ENCODE data around the gene PBX2. TPM values are rescaled to one million over a fixed set of nuclear protein-coding genes. Genes with fewer than 3 reads are reported as not detected.
"Not testable (repeated sequence)": the region's sequence is repeated elsewhere in the genome, so short reads cannot be mapped to it uniquely, and the experiment has no call there.

PBX2 gene
- total and polyA plus RNA-seq, 2 donors, result 44.1 to 62.2 TPM

DNA sequence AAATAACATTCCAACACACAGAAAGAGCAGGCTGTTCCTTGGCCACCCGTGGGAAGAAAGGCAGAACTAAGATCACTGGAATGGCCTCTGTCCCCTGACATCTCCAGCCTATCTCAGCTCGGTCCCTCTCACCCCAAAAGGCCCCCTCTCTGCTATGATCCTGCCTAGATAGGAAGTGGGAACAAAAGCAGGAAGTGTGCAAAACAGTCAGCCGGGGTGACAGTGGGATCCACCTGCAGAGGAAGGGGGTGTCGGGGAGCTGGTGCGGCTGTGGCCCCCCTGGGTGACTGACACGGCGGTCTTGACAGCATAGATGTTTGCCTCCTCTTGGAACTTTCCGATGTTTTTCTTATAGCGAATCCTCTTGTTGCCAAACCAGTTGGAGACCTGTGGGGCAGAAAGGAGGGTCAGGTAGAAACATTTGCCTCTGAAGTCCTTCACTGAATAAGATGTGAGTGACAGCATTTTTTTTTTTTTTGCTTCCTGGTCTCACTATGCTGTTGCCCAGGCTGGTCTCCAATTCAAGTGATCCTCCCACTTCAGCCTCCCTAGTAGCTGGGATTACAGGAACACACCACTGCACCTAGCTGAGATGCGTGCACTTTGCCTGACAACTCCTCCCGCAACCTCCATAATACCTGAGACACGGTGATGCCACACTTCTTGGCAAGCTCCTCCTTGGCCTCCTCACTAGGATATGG is 2.8 kb downstream of the PBX2 start:
- no peak for DNase-seq (ENCODE audit: extremely low spot score)
- 66% methylated on average over 12 of the region's 12 CpGs for WGBS
- Histone ChIP-seq H3K4me3 (ENCODE audit: low read depth, low read length) (no peak overlapping the region), H3K36me3 (ENCODE audit: insufficient read depth) (no peaks in the 10 kb centered on the region), H3K27ac (ENCODE audit: low read depth) (no peak overlapping the region), H3K4me1 (ENCODE audit: insufficient read depth) (no peaks in the 10 kb centered on the region)

DNA sequence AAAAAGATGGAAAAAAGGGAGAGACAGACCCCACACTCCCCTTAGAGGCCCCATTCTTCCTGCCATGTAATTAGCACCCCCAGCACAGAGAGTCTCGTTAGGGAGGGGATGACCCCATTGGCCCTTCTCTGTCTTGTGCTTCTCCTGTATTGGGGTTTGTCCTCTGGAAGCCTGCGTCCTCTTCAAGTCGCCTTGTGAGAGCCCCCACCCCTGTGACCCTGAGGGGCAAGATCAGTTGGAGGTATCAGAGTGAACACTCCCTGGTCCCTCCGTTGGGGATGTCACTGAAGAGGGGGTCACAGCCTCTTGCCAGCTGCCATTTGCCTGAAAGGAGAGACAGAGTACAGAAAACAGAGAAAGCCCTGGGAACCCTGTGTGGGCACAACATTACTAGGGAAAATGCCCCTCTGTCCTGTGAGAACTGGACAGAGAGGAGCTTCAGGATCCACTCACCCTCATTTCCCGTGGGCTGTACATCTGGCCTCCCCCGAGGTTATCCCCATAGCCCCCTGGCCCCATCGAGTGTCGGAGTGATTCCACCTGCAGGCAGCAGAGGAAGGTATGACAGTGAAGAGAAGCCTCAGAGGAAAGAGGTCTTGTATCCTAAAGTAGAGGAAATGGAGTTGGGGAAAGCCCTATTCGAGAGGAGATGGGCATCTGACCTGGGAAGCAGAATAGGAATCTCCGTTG is 3.7 kb downstream of the PBX2 start:
- WGBS, result 60% methylated on average over 10 of the region's 10 CpGs
- not testable (repeated sequence) for H3K4me3 ChIP-seq (ENCODE audit: low read depth, low read length); H3K27ac ChIP-seq (ENCODE audit: low read depth); H3K4me1 ChIP-seq (ENCODE audit: insufficient read depth); H3K36me3 ChIP-seq (ENCODE audit: insufficient read depth); DNase-seq (ENCODE audit: extremely low spot score)

DNA sequence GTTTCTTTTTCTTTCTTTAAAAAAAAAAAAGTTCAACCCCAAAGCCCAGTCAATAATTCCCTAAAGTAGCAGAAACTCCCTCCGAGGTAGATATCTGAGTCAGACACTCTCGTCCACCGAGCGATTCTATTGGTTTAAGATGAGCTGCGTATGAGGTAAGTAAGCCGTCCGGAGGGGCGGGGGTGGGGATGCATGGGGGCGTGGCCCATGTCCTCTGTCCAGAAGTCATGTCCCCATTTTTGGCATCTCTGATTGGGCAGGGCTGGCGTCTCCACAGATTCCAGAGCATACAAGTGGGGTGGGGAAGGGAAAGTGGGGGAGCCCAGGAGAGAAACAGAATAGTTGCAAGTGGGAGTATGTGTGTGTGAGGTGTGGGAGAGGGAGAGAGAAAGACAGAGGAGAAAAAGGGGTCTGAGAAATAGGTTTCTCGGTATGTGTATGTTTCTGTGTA is 4.3 kb downstream of the PBX2 start:
- H3K36me3 ChIP-seq (ENCODE audit: insufficient read depth); DNase-seq (ENCODE audit: extremely low spot score); H3K4me1 ChIP-seq (ENCODE audit: insufficient read depth); H3K27ac ChIP-seq (ENCODE audit: low read depth); H3K4me3 ChIP-seq (ENCODE audit: low read depth, low read length): not testable (repeated sequence)
- whole genome bisulfite sequencing, result 17% methylated on average over 11 of the region's 11 CpGs

DNA sequence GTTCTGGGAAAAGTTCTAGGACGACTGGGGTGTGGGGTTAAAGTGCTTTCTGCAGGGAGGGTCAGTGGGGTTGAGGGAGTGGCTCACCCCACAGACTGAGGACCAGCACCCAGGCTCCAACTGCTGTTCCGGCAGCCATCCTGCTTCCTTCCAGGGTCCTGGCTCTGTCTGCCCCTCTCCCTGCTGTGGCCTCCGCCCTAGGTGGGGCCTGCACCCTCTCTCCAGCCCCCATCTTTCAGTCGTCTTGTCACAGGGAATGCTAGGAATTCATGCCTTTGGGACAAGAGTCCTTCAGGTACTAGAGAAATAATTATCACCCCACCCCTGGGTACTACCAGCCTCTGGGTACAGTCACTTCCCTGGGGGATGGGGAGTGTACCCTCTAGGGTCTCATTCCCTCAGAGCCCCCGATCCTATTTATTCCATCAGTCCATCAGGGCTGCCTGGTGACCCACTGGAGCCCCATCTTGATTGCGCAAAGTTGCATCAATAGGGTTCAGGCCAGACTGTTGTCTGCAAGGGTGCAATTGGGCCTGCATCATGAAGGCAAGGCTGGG is 5.8 kb downstream of the PBX2 start, which contains the start of gene AGER:
TSS of gene AGER (minus strand) at position 170 of the 557 bp plus-strand sequence. CDS start at position 139, 31 bp downstream.
- no peak for DNase-seq (ENCODE audit: extremely low spot score)
- H3K27ac ChIP-seq (ENCODE audit: low read depth), result no peak within 1 kb of the TSS
- H3K4me3 ChIP-seq (ENCODE audit: low read depth, low read length), result no peak within 1 kb of the TSS
- H3K36me3 ChIP-seq (ENCODE audit: insufficient read depth), result no peaks in the 10 kb centered on the region
- 69% methylated on average over 6 of the region's 6 CpGs for WGBS
- no peaks in the 10 kb centered on the region for H3K4me1 ChIP-seq (ENCODE audit: insufficient read depth)

DNA sequence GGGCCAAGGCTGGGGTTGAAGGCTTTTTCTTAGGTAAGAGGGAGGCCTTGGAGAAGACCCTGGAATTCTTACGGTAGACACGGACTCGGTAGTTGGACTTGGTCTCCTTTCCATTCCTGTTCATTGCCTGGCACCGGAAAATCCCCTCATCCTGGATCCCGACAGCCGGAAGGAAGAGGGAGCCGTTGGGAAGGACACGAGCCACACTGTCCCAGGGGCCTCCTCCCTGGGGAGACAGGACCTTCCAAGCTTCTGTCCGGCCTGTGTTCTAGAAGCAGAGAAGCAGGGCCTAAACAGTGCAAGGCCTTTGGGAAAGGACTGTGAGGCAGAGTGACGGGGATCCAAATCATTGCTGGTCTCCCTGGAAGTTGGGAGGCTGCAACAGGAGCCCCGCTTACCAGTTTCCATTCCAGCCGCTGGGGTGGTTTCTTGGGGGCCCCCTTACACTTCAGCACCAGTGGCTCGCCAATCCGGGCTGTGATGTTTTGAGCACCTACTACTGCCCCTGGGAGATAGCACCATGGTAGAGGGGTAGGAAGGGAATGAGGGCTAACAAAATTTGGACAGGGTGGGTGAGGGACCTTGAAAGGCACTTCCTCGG is 6.4 kb downstream of the PBX2 start:
- H3K36me3 ChIP-seq (ENCODE audit: insufficient read depth), result no peaks in the 10 kb centered on the region

DNA sequence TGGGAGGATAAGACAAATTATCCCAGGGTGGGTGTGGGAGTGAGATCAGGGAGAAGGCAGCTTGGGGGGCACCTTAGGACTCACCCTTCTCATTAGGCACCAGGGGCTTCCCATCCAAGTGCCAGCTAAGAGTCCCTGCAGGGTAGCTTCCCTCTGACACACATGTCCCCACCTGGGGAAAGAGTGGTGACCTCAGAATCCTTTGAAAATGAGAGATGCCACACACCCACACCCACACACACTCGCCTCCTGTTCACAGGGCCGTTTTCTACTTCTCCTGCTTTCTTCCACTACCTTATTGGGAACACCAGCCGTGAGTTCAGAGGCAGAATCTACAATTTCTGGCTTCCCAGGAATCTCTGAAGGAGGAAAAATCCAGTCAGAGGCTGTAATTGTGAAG is 7.0 kb downstream of the PBX2 start:
- Histone ChIP-seq H3K4me1 (ENCODE audit: insufficient read depth) (no peaks in the 10 kb centered on the region), H3K36me3 (ENCODE audit: insufficient read depth) (no peaks in the 10 kb centered on the region), H3K27ac (ENCODE audit: low read depth) (no peak overlapping the region), H3K4me3 (ENCODE audit: low read depth, low read length) (no peak overlapping the region)
- DNase-seq (ENCODE audit: extremely low spot score), result no peak
- WGBS, result 86% methylated on average over 3 of the region's 3 CpGs

More for the DNA sequence above, 6.4 kb downstream of the PBX2 start:
- no peak for DNase-seq (ENCODE audit: extremely low spot score)
- H3K27ac ChIP-seq (ENCODE audit: low read depth), result no peak overlapping the region
- 82% methylated on average over 15 of the region's 15 CpGs for WGBS
- H3K4me3 ChIP-seq (ENCODE audit: low read depth, low read length), result no peak overlapping the region
- no peaks in the 10 kb centered on the region for H3K4me1 ChIP-seq (ENCODE audit: insufficient read depth)

DNA sequence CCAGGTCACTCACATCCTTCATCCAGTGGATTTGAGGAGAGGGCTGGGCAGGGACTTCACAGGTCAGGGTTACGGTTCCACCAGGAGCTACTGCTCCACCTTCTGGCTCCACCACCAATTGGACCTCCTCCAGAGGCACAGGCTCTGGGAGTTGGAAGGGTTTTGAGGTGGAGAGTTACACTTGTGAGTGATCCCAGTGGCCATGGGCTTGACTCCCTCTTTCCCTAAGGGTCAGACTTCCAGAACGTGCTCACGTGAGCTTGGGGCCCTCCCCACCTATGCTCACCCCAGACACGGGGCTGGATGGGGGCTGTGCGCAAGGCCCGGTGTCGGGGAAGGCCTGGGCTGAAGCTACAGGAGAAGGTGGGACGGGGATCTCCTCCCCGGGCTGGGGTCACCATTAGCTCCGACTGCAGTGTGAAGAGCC is 7.4 kb downstream of the PBX2 start:
- DNase-seq (ENCODE audit: extremely low spot score), result no peak
- Histone ChIP-seq H3K4me3 (ENCODE audit: low read depth, low read length) (no peak overlapping the region), H3K27ac (ENCODE audit: low read depth) (no peak overlapping the region), H3K4me1 (ENCODE audit: insufficient read depth) (no peaks in the 10 kb centered on the region), H3K36me3 (ENCODE audit: insufficient read depth) (no peaks in the 10 kb centered on the region)
- WGBS, result 86% methylated on average over 10 of the region's 10 CpGs

DNA sequence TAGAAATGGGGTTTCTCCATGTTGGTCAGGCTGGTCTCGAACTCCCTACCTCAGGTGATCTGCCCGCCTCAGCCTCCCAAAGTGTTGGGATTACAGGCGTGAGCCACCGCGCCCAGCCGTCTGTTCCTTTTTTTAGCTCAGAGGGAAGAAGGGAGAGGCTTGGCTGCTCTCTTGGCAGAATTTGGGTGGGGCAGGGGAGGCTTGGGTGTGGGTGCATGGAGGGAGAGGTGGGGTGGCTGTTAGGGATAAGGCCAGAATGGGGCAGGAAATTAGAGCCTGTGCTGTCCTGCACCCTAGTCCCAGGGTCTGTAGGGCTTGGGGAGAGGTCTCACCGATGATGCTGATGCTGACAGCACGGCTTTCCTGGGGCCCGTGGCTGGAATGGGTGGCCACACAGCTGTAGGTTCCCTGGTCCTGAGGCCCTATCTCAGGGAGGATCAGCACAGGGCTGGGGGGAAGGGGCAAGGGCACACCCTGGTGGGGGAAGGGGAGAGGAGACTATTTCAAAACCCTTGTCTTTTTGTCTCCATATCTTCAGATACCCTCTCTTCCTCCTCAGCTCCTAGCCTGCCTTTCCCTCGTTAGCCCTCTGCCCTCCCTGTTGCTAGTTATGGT is 8.0 kb downstream of the PBX2 start:
- H3K36me3 ChIP-seq (ENCODE audit: insufficient read depth), result no peaks in the 10 kb centered on the region
- H3K27ac ChIP-seq (ENCODE audit: low read depth), result no peak overlapping the region
- H3K4me3 ChIP-seq (ENCODE audit: low read depth, low read length), result no peak overlapping the region
- no peaks in the 10 kb centered on the region for H3K4me1 ChIP-seq (ENCODE audit: insufficient read depth)
- WGBS, result 83% methylated on average over 10 of the region's 10 CpGs
- no peak for DNase-seq (ENCODE audit: extremely low spot score)

DNA sequence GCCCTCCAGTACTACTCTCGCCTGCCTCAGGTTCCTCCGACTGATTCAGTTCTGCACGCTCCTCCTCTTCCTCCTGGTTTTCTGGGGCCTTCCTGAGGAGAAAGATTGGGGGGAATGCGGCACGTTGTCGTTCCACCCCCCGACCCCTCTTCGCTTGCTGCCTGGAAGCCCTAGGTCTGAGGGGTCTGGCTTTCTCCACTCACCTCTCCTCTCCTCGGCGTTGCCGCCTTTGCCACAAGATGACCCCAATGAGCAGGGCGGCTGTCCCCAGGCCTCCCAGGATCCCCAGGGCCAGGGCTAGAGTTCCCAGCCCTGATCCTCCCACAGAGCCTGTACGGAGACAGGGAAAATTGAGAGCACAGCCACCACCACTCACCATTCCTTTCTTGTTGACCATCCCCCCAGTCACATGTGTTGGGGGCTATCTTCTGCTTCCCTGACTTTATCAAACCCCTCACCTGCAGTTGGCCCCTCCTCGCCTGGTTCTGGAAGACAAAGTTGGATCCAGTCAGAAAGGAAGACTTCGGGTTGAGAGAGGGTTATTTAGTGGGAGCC is 8.8 kb downstream of the PBX2 start:
- Histone ChIP-seq H3K36me3 (ENCODE audit: insufficient read depth) (no peaks in the 10 kb centered on the region), H3K4me3 (ENCODE audit: low read depth, low read length) (no peak overlapping the region), H3K4me1 (ENCODE audit: insufficient read depth) (no peaks in the 10 kb centered on the region), H3K27ac (ENCODE audit: low read depth) (no peak overlapping the region)
- DNase-seq (ENCODE audit: extremely low spot score), result no peak
- 88% methylated on average over 15 of the region's 15 CpGs for WGBS

DNA sequence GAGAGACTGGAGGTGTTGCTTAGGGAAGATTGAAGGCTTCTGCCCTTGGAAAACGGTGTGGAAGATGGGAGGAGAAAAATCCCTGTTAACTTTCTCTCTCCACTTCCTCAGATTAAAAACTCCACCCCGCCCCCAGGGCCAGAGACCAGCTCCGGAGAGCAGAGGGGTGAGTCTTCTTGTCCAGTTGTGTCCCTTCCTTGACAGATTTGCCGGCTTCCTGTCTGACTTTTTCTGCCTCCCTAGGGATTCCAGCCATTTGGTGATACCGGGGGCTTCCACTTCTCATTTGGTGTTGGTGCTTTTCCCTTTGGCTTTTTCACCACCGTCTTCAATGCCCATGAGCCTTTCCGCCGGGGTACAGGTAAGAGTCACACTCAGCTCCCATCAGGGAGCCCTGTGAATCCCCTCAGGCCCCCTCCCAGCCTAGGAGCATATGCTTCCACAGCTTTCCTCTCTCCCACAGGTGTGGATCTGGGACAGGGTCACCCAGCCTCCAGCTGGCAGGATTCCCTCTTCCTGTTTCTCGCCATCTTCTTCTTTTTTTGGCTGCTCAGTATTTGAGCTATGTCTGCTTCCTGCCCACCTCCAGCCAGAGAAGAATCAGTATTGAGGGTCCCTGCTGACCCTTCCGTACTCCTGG is 10.1 kb downstream of the PBX2 start:
- peaks cover 3% of the 10 kb centered on the region for H3K4me1 ChIP-seq (ENCODE audit: insufficient read depth)
- no peak for DNase-seq (ENCODE audit: extremely low spot score)
- WGBS, result 80% methylated on average over 10 of the region's 10 CpGs

DNA sequence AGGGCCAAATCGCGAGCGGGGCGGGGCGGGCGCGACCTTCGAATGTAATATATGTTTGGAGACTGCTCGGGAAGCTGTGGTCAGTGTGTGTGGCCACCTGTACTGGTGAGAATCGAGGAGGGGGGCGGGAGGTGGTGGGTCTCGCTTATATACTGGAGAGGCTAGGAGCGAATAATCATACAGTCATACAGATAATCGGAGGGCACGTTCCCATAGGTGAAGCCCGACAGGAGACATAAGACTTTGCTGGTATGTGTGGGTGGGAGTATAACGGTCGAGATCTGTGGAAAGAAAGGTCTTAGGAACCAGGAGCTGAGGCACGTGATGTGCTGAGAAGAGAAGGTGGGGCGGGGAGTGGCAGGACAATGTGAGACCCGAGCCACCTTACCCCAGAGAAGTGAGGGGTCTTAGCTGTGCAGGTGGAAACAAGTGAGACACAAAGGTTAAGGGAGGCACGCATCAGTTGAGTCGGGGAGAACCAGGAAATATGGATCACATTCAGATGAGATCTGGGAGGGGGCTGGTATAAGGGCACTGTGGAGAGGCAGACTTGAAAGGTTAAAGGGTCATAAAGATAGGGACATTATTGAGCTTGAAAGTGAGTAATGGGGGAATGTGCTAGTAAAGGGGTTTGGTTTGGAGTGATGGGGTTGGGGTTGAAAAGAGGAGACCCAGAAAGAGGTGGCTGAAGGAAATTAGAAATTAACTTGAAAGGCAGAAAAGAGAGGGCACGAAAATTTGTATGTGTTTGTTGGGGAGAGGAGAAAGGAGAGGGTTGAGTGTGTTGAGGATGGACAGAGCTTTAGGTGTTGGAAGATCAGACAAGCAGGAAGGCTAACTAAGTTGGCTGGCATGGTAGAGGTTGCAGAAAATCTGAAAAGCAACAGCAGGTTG is 11.2 kb downstream of the PBX2 start:
- Histone ChIP-seq H3K27ac (ENCODE audit: low read depth) (peak overlapping the region; percentile 76), H3K4me3 (ENCODE audit: low read depth, low read length) (peak overlapping the region; percentile 59), H3K36me3 (ENCODE audit: insufficient read depth) (no peaks in the 10 kb centered on the region), H3K4me1 (ENCODE audit: insufficient read depth) (peaks cover 3% of the 10 kb centered on the region)
- no peak for DNase-seq (ENCODE audit: extremely low spot score)
- 3% methylated on average over 24 of the region's 24 CpGs for WGBS

More for the DNA sequence above, 10.1 kb downstream of the PBX2 start:
- H3K36me3 ChIP-seq (ENCODE audit: insufficient read depth), result no peaks in the 10 kb centered on the region
- H3K27ac ChIP-seq (ENCODE audit: low read depth), result no peak overlapping the region
- no peak overlapping the region for H3K4me3 ChIP-seq (ENCODE audit: low read depth, low read length)
